ENCODE measurements around the gene CFAP91. TPM values are rescaled to one million over a fixed set of nuclear protein-coding genes. Genes with fewer than 3 reads are reported as not detected.

CFAP91 gene
- total RNA-seq, 4 donors from 2014 or later, result 11.4 to 23.7 (median 15.8) TPM

- H3K9me3 ChIP-seq, result no peaks in the 10 kb centered on the region
- no peaks in the 10 kb centered on the region for H3K27me3 ChIP-seq
- WGBS, 2 donors, result 94 to 96% methylated on average over 2 of the region's 2 CpGs
- no peaks in the 10 kb centered on the region for H3K4me1 ChIP-seq
- H3K27ac ChIP-seq, result no peak overlapping the region
- no peak overlapping the region for H3K4me3 ChIP-seq
- TF ChIP-seq POLR2A (IDR thresholded peaks at IDR 0.05), result no peak
- no peak for TF ChIP-seq CTCF (IDR thresholded peaks at IDR 0.05)
- TF ChIP-seq EP300 (IDR thresholded peaks at IDR 0.05), result no peak
- peaks cover 0 to 78% (median 0%) of the 10 kb centered on the region in 3 donors for H3K36me3 ChIP-seq
- no peak for DNase-seq (ENCODE audit: low spot score in 2 of 2)
These were observed 12.3 kb downstream of the CFAP91 start for GRCh38 chr3:119715105-119715504.

- Histone ChIP-seq H3K27me3 (no peaks in the 10 kb centered on the region), H3K4me1 (no peaks in the 10 kb centered on the region), H3K4me3 (no peak overlapping the region), H3K9me3 (no peaks in the 10 kb centered on the region), H3K27ac (no peak overlapping the region), H3K36me3 (peaks cover 0 to 68% (median 0%) of the 10 kb centered on the region in 3 donors)
- TF ChIP-seq CTCF (IDR thresholded peaks at IDR 0.05) (no peak), POLR2A (IDR thresholded peaks at IDR 0.05) (no peak), EP300 (IDR thresholded peaks at IDR 0.05) (no peak)
- WGBS, 2 donors, result 94% methylated on average over 3 of the region's 3 CpGs
- DNase-seq (ENCODE audit: low spot score in 2 of 2), result no peak
These were observed 14.2 kb downstream of the CFAP91 start for GRCh38 chr3:119716998-119717397.

GRCh38 chr3:119717520-119717919 lies 14.7 kb downstream of the CFAP91 start:
- Histone ChIP-seq H3K4me3 (no peak overlapping the region), H3K36me3 (peaks cover 0 to 66% (median 0%) of the 10 kb centered on the region in 3 donors), H3K9me3 (no peaks in the 10 kb centered on the region), H3K4me1 (no peaks in the 10 kb centered on the region), H3K27ac (no peak overlapping the region), H3K27me3 (no peaks in the 10 kb centered on the region)
- WGBS, 2 donors, result 79 to 81% methylated on average over 5 of the region's 5 CpGs
- no peak for TF ChIP-seq POLR2A (IDR thresholded peaks at IDR 0.05)
- no peak for TF ChIP-seq CTCF (IDR thresholded peaks at IDR 0.05)
- DNase-seq (ENCODE audit: low spot score in 2 of 2), result no peak

GRCh38 chr3:119723022-119723421 lies 20.2 kb downstream of the CFAP91 start:
- no peak for TF ChIP-seq POLR2A (IDR thresholded peaks at IDR 0.05)
- no peak for TF ChIP-seq CTCF (IDR thresholded peaks at IDR 0.05)
- TF ChIP-seq EP300 (IDR thresholded peaks at IDR 0.05), result no peak
- Histone ChIP-seq H3K27me3 (no peaks in the 10 kb centered on the region), H3K36me3 (peaks cover 0 to 23% (median 0%) of the 10 kb centered on the region in 3 donors), H3K4me3 (no peak overlapping the region), H3K4me1 (no peaks in the 10 kb centered on the region), H3K9me3 (no peaks in the 10 kb centered on the region), H3K27ac (no peak overlapping the region)
- 31 to 39% methylated on average over 2 of the region's 2 CpGs for WGBS, 2 donors
- DNase-seq (ENCODE audit: low spot score in 2 of 2), result no peak

GRCh38 chr3:119726909-119727308 lies 24.1 kb downstream of the CFAP91 start:
- no peaks in the 10 kb centered on the region for H3K27me3 ChIP-seq
- H3K4me3 ChIP-seq, result no peak overlapping the region
- H3K4me1 ChIP-seq, result no peaks in the 10 kb centered on the region
- TF ChIP-seq CTCF (IDR thresholded peaks at IDR 0.05) (no peak), POLR2A (IDR thresholded peaks at IDR 0.05) (no peak), EP300 (IDR thresholded peaks at IDR 0.05) (no peak)
- 54 to 66% methylated on average over 2 of the region's 2 CpGs for WGBS, 2 donors
- no peak overlapping the region for H3K27ac ChIP-seq
- H3K36me3 ChIP-seq, result peaks cover 0 to 28% (median 0%) of the 10 kb centered on the region in 3 donors
- H3K9me3 ChIP-seq, result no peaks in the 10 kb centered on the region
- no peak for DNase-seq (ENCODE audit: low spot score in 2 of 2)

Data from tibial nerve (tissue), 4 donors.